GM18868 (cell line): ENCODE results near the gene HIC1.
A peak's percentile ranks its signal among the peaks of the same experiment; 100 is the strongest.

ENCODE experiments used
- ATAC-seq: cut with Tn5 transposase; IDR thresholded peaks from one replicate; pipeline ENCODE4 v1.9.1; 2021; ENCODE audit warnings: mild to moderate bottlenecking, moderate library complexity; ENCODE audit not compliant: unreplicated experiment

HIC1 gene

GRCh38 chr17:2042933-2043332, 12.0 kb upstream of the HIC1 start:
- ATAC-seq, result no peak

- ATAC-seq, result no peak
Measured at GRCh38 chr17:2043785-2044184, 11.1 kb upstream of the HIC1 start.

GRCh38 chr17:2044263-2044894, 10.5 kb upstream of the HIC1 start:
- no peak for ATAC-seq

- no peak for ATAC-seq
Measured at GRCh38 chr17:2047590-2047989, 7.3 kb upstream of the HIC1 start.

GRCh38 chr17:2048805-2049204, 6.1 kb upstream of the HIC1 start:
- ATAC-seq, result no peak

- ATAC-seq, result peak; percentile 54
Measured at GRCh38 chr17:2049333-2050299, 5.3 kb upstream of the HIC1 start.

GRCh38 chr17:2050300-2051060, 4.4 kb upstream of the HIC1 start:
- no peak for ATAC-seq

- no peak for ATAC-seq
Measured at GRCh38 chr17:2051061-2051932, 3.6 kb upstream of the HIC1 start.

GRCh38 chr17:2051933-2052559, 2.9 kb upstream of the HIC1 start:
- no peak for ATAC-seq

- ATAC-seq, result no peak
Measured at GRCh38 chr17:2053380-2054261, 1.3 kb upstream of the HIC1 start.

GRCh38 chr17:2054262-2054511, 716 bp upstream of the HIC1 start:
- ATAC-seq, result no peak

- no peak for ATAC-seq
Measured at GRCh38 chr17:2055292-2056205, 646 bp downstream of the HIC1 start.

- no peak for ATAC-seq
Measured at GRCh38 chr17:2056206-2057174, 1.6 kb downstream of the HIC1 start.

GRCh38 chr17:2057175-2057759, 2.4 kb downstream of the HIC1 start:
- no peak for ATAC-seq

- ATAC-seq, result no peak
Measured at GRCh38 chr17:2057760-2058585, 3.1 kb downstream of the HIC1 start.
